ENCODE results near the gene ARSG. TPM values are rescaled to one million over a fixed set of nuclear protein-coding genes. Genes with fewer than 3 reads are reported as not detected.

Gene ARSG
- total and polyA plus RNA-seq, 3 experiments from 2014 or later, result 7.0 to 9.5 (median 7.7) TPM

- Histone ChIP-seq H3K36me3 (ENCODE audit: insufficient read depth, low read length) (no peaks in the 10 kb centered on the region), H3K27ac (ENCODE audit: low read depth, low read length) (no peak overlapping the region), H3K27me3 (ENCODE audit: insufficient read depth, low read length, poor library complexity, severe bottlenecking) (no peaks in the 10 kb centered on the region), H3K9me3 (ENCODE audit: low read length) (no peaks in the 10 kb centered on the region), H3K4me1 (ENCODE audit: insufficient read depth, low read length) (peaks cover 7% of the 10 kb centered on the region), H3K4me3 (ENCODE audit: low read length) (no peak overlapping the region)
- DNase-seq, result no peak
- Mint-ChIP-seq H3K27me3 (no peaks in the 10 kb centered on the region), H3K36me3 (peaks cover 0 to 61% (median 14%) of the 10 kb centered on the region in 3 donors), H3K4me3 (no peak overlapping the region), H3K27ac (peak overlapping the region in 1 of 8 donors; percentile 17), H3K4me1 (peaks cover 3 to 11% (median 11%) of the 10 kb centered on the region in 3 donors), H3K9me3 (no peaks in the 10 kb centered on the region)
- ChIA-PET CTCF (interaction anchor here (1.3 kb wide), 1 partner anchor 108 kb away, joined by 3 read pairs; no protein-coding TSS in a partner anchor), POLR2A (no interaction called here)
These were observed 137.3 kb downstream of the ARSG start for GRCh38 chr17:68428498-68429172.

- Histone ChIP-seq H3K9me3 (ENCODE audit: low read length) (no peaks in the 10 kb centered on the region), H3K27ac (ENCODE audit: low read depth, low read length) (no peak overlapping the region), H3K4me3 (ENCODE audit: low read length) (no peak overlapping the region), H3K27me3 (ENCODE audit: insufficient read depth, low read length, poor library complexity, severe bottlenecking) (no peaks in the 10 kb centered on the region), H3K4me1 (ENCODE audit: insufficient read depth, low read length) (peaks cover 7% of the 10 kb centered on the region), H3K36me3 (ENCODE audit: insufficient read depth, low read length) (no peaks in the 10 kb centered on the region)
- Mint-ChIP-seq H3K36me3 (peaks cover 0 to 63% (median 17%) of the 10 kb centered on the region in 3 donors), H3K27me3 (no peaks in the 10 kb centered on the region), H3K4me1 (peaks cover 3 to 11% (median 11%) of the 10 kb centered on the region in 3 donors), H3K9me3 (no peaks in the 10 kb centered on the region), H3K4me3 (no peak overlapping the region), H3K27ac (no peak overlapping the region)
- no peak for DNase-seq
- ChIA-PET CTCF (no interaction called here), POLR2A (no interaction called here)
These were observed 138.6 kb downstream of the ARSG start for GRCh38 chr17:68429881-68430280.

- no peaks in the 10 kb centered on the region for H3K9me3 ChIP-seq (ENCODE audit: low read length)
- no peaks in the 10 kb centered on the region for H3K36me3 ChIP-seq (ENCODE audit: insufficient read depth, low read length)
- Mint-ChIP-seq H3K27me3 (no peaks in the 10 kb centered on the region), H3K4me1 (peaks cover 5 to 17% (median 16%) of the 10 kb centered on the region in 3 donors), H3K27ac (no peak overlapping the region), H3K36me3 (peaks cover 0 to 55% (median 17%) of the 10 kb centered on the region in 3 donors), H3K4me3 (peak overlapping the region in 1 of 7 donors; percentile 37), H3K9me3 (peaks cover 0 to 1% (median 0%) of the 10 kb centered on the region in 5 donors)
- ChIA-PET CTCF (interaction anchor here (1.0 to 3.1 kb wide), 10 partner anchors 17 to 193 kb away, joined by 3 to 22 read pairs (median 3); partner anchors contain the start of gene WIPI1), POLR2A (interaction anchor here (1.2 kb wide), 1 partner anchor 139 kb away, joined by 6 read pairs; no protein-coding TSS in a partner anchor)
- H3K27ac ChIP-seq (ENCODE audit: low read depth, low read length), result no peak overlapping the region
- H3K4me3 ChIP-seq (ENCODE audit: low read length), result no peak overlapping the region
- H3K27me3 ChIP-seq (ENCODE audit: insufficient read depth, low read length, poor library complexity, severe bottlenecking), result no peaks in the 10 kb centered on the region
- DNase-seq, result no peak
- peaks cover 12% of the 10 kb centered on the region for H3K4me1 ChIP-seq (ENCODE audit: insufficient read depth, low read length)
These were observed 139.8 kb downstream of the ARSG start for GRCh38 chr17:68431045-68431608.

GRCh38 chr17:68431661-68432071, 140.4 kb downstream of the ARSG start:
- Mint-ChIP-seq H3K4me3 (no peak overlapping the region), H3K9me3 (peaks cover 0 to 1% (median 0%) of the 10 kb centered on the region in 5 donors), H3K27ac (peak overlapping the region in 3 of 8 donors; percentile 5 to 92 (median 67)), H3K4me1 (peaks cover 11 to 22% (median 21%) of the 10 kb centered on the region in 3 donors), H3K36me3 (peaks cover 0 to 53% (median 17%) of the 10 kb centered on the region in 3 donors), H3K27me3 (no peaks in the 10 kb centered on the region)
- POLR2A ChIA-PET, result interaction anchor here (1.2 kb wide), 1 partner anchor 139 kb away, joined by 6 read pairs; no protein-coding TSS in a partner anchor
- CTCF ChIA-PET, result interaction anchor here (0.6 to 3.1 kb wide), 15 partner anchors 18 to 193 kb away, joined by 3 to 22 read pairs (median 3); partner anchors contain the start of gene WIPI1
- Histone ChIP-seq H3K9me3 (ENCODE audit: low read length) (no peaks in the 10 kb centered on the region), H3K36me3 (ENCODE audit: insufficient read depth, low read length) (no peaks in the 10 kb centered on the region), H3K4me1 (ENCODE audit: insufficient read depth, low read length) (peaks cover 17% of the 10 kb centered on the region), H3K27ac (ENCODE audit: low read depth, low read length) (no peak overlapping the region), H3K27me3 (ENCODE audit: insufficient read depth, low read length, poor library complexity, severe bottlenecking) (no peaks in the 10 kb centered on the region), H3K4me3 (ENCODE audit: low read length) (no peak overlapping the region)
- peak in 3 of 5 donors; percentile 21 to 65 (median 49) for DNase-seq

DNA sequence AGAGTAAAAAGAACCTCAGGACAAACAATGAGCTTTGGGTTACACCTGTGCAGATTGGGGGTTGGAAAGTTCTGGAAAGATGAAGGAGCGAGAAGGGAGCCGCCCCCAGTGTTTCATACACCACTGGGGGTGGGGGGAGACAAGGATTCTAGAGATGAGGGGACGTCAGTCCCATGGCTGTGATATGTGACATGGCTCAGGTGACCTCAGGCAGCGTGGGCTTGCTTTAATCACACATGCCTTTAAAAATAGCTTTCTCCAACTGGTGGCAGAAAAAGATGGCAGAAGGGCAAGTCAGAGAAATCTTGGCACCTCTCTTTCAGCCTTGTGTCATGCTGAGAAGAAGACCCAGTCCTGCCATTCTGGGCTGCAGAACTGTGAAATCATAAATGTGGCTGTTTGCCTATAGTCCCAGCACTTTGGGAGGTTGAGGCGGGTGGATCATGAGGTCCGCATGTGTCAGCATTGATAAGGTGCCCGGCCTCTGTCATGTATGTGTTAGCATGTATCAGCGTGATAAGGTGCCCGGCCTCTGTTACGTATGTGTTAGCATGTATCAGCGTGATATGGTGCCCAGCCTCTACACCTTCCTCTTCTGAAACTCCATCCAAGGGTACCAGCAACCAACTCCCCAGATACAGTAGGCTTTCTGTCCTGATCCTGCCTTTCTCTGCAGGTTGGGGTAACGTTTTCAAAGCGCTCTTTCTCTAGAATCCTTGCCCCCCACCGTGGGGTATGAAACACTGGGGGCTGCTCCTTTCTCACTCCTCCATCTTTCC, 141.0 kb downstream of the ARSG start:
- no peaks in the 10 kb centered on the region for H3K9me3 ChIP-seq (ENCODE audit: low read length)
- ChIA-PET CTCF (interaction anchor here (0.6 to 3.1 kb wide), 15 partner anchors 18 to 194 kb away, joined by 3 to 22 read pairs (median 3); partner anchors contain the start of genes ARSG, SLC16A6 and WIPI1), POLR2A (interaction anchor here (0.6 to 1.2 kb wide), 2 partner anchors 140 to 148 kb away, joined by 4 to 6 read pairs; no protein-coding TSS in a partner anchor)
- H3K4me1 ChIP-seq (ENCODE audit: insufficient read depth, low read length), result peaks cover 23% of the 10 kb centered on the region
- Mint-ChIP-seq H3K27me3 (no peaks in the 10 kb centered on the region), H3K9me3 (peaks cover 0 to 1% (median 0%) of the 10 kb centered on the region in 5 donors), H3K4me1 (peaks cover 15 to 28% (median 27%) of the 10 kb centered on the region in 3 donors), H3K4me3 (no peak overlapping the region), H3K27ac (peak overlapping the region in 3 of 8 donors; percentile 5 to 92 (median 67)), H3K36me3 (peaks cover 0 to 48% (median 15%) of the 10 kb centered on the region in 3 donors)
- H3K27ac ChIP-seq (ENCODE audit: low read depth, low read length), result no peak overlapping the region
- no peaks in the 10 kb centered on the region for H3K27me3 ChIP-seq (ENCODE audit: insufficient read depth, low read length, poor library complexity, severe bottlenecking)
- H3K4me3 ChIP-seq (ENCODE audit: low read length), result no peak overlapping the region
- DNase-seq, result no peak
- no peaks in the 10 kb centered on the region for H3K36me3 ChIP-seq (ENCODE audit: insufficient read depth, low read length)

GRCh38 chr17:68433211-68433610, 141.9 kb downstream of the ARSG start:
- H3K27ac Mint-ChIP-seq, result peak overlapping the region in 1 of 8 donors; percentile 17
- H3K4me1 Mint-ChIP-seq, result peaks cover 25 to 37% (median 37%) of the 10 kb centered on the region in 3 donors
- no peak for DNase-seq

DNA sequence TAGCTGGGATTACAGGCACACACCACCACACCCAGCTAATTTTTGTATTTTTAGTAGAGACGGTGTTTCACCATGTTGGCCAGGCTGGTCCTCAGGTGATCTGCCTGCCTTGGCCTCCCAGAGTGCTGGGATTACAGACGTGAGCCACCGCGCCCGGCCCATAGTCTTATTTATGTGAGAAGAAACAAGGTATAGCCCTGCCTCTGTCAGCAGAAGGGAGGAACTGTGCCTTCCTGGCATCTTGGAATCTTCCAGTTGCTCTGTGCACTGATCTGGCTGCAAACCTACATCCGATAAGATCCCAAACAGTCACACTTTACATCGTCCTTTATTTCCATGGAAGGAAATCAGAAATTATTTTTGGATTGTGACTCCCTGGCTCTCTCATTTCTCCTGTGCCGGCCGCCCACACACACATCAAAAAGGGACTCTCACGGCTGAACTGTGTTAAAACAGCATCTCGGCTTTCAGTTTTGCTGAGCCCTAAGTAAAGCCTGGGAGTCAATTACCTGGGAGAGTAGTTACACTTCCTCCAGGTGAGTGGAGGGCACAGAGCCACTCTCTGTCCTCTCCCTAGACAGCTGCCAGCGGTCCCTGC, 142.7 kb downstream of the ARSG start:
- Mint-ChIP-seq H3K36me3 (peaks cover 0 to 37% (median 14%) of the 10 kb centered on the region in 3 donors), H3K27ac (no peak overlapping the region), H3K27me3 (no peaks in the 10 kb centered on the region), H3K4me3 (no peak overlapping the region), H3K4me1 (peaks cover 29 to 45% (median 45%) of the 10 kb centered on the region in 3 donors), H3K9me3 (peaks cover 0 to 1% (median 0%) of the 10 kb centered on the region in 5 donors)
- H3K9me3 ChIP-seq (ENCODE audit: low read length), result no peaks in the 10 kb centered on the region
- H3K4me1 ChIP-seq (ENCODE audit: insufficient read depth, low read length), result peaks cover 35% of the 10 kb centered on the region
- H3K36me3 ChIP-seq (ENCODE audit: insufficient read depth, low read length), result no peaks in the 10 kb centered on the region
- CTCF ChIA-PET, result interaction anchor here (0.6 to 5.6 kb wide), 8 partner anchors 18 to 486 kb away, joined by 3 to 59 read pairs (median 8); partner anchors contain the start of genes ARSG, SLC16A6 and WIPI1
- no peak overlapping the region for H3K4me3 ChIP-seq (ENCODE audit: low read length)
- H3K27ac ChIP-seq (ENCODE audit: low read depth, low read length), result no peak overlapping the region
- H3K27me3 ChIP-seq (ENCODE audit: insufficient read depth, low read length, poor library complexity, severe bottlenecking), result no peaks in the 10 kb centered on the region
- POLR2A ChIA-PET, result interaction anchor here (0.7 to 1.1 kb wide), 2 partner anchors 116 to 143 kb away, joined by 3 to 6 read pairs; partner anchors contain the start of gene ARSG
- no peak for DNase-seq

More at GRCh38 chr17:68433211-68433610, 141.9 kb downstream of the ARSG start:
- no peak overlapping the region for H3K4me3 ChIP-seq (ENCODE audit: low read length)
- Mint-ChIP-seq H3K4me3 (no peak overlapping the region), H3K36me3 (peaks cover 0 to 44% (median 15%) of the 10 kb centered on the region in 3 donors), H3K27me3 (no peaks in the 10 kb centered on the region), H3K9me3 (peaks cover 0 to 1% (median 0%) of the 10 kb centered on the region in 5 donors)
- ChIA-PET CTCF (interaction anchor here (1.7 to 3.1 kb wide), 5 partner anchors 17 to 171 kb away, joined by 4 to 22 read pairs (median 5); partner anchors contain the start of genes ARSG, SLC16A6 and WIPI1), POLR2A (interaction anchor here (0.7 kb wide), 2 partner anchors 71 to 274 kb away, joined by 3 to 5 read pairs; no protein-coding TSS in a partner anchor)
- no peak overlapping the region for H3K27ac ChIP-seq (ENCODE audit: low read depth, low read length)
- peaks cover 32% of the 10 kb centered on the region for H3K4me1 ChIP-seq (ENCODE audit: insufficient read depth, low read length)
- H3K27me3 ChIP-seq (ENCODE audit: insufficient read depth, low read length, poor library complexity, severe bottlenecking), result no peaks in the 10 kb centered on the region
- no peaks in the 10 kb centered on the region for H3K9me3 ChIP-seq (ENCODE audit: low read length)
- H3K36me3 ChIP-seq (ENCODE audit: insufficient read depth, low read length), result no peaks in the 10 kb centered on the region
